Activated CD4-positive, CD25-positive, alpha-beta regulatory T cell (primary cell): ENCODE results near the gene DCC.

Experiments used
- DNase-seq, 4 experiments: peaks; one replicate each; lab custom pipeline; 2025; lab: John Stamatoyannopoulos, UW

DCC gene

GRCh38 chr18:52339891-52340371 is at the start of gene DCC:
Gene DCC, plus strand, starts transcription at chr18:52340197. Its CDS starts 591 bp downstream, at chr18:52340788.
- DNase-seq: no peak

GRCh38 chr18:52310651-52311050 is 29.3 kb upstream of the DCC start:
- no peak for DNase-seq

GRCh38 chr18:52311331-52311730 is 28.7 kb upstream of the DCC start:
- DNase-seq: no peak

GRCh38 chr18:52312346-52312745 is 27.7 kb upstream of the DCC start:
- DNase-seq: no peak

GRCh38 chr18:52313213-52313612 is 26.8 kb upstream of the DCC start:
- no peak for DNase-seq

- no peak for DNase-seq
Observed at GRCh38 chr18:52319424-52319983, 20.5 kb upstream of the DCC start.

GRCh38 chr18:52322307-52322706 is 17.7 kb upstream of the DCC start:
- DNase-seq: no peak

GRCh38 chr18:52323802-52324201 is 16.2 kb upstream of the DCC start:
- DNase-seq: no peak

- no peak for DNase-seq
Observed at GRCh38 chr18:52325997-52326396, 14.0 kb upstream of the DCC start.

GRCh38 chr18:52333860-52334259 is 6.1 kb upstream of the DCC start:
- DNase-seq: no peak

GRCh38 chr18:52334307-52334706 is 5.7 kb upstream of the DCC start:
- no peak for DNase-seq

- DNase-seq: no peak
Observed at GRCh38 chr18:52334896-52335295, 5.1 kb upstream of the DCC start.

GRCh38 chr18:52337276-52337675 is 2.7 kb upstream of the DCC start:
- no peak for DNase-seq

- DNase-seq: no peak
Observed at GRCh38 chr18:52340406-52341102, 557 bp downstream of the DCC start.

GRCh38 chr18:52341103-52341432 is 1.1 kb downstream of the DCC start:
- no peak for DNase-seq

- DNase-seq: no peak
Observed at GRCh38 chr18:52341608-52342381, 1.8 kb downstream of the DCC start.

- no peak for DNase-seq
Observed at GRCh38 chr18:52342456-52342855, 2.5 kb downstream of the DCC start.

- no peak for DNase-seq
Observed at GRCh38 chr18:52343138-52343537, 3.1 kb downstream of the DCC start.

- no peak for DNase-seq
Observed at GRCh38 chr18:52343731-52344340, 3.8 kb downstream of the DCC start.

- DNase-seq: no peak
Observed at GRCh38 chr18:52344881-52345280, 4.9 kb downstream of the DCC start.

GRCh38 chr18:52345428-52345827 is 5.4 kb downstream of the DCC start:
- no peak for DNase-seq

GRCh38 chr18:52348209-52348608 is 8.2 kb downstream of the DCC start:
- DNase-seq: no peak

- no peak for DNase-seq
Observed at GRCh38 chr18:52349498-52349897, 9.5 kb downstream of the DCC start.
